HepG2 (cell line): ENCODE measurements around the gene HEATR5B. TPM values are rescaled to one million over a fixed set of nuclear protein-coding genes. Genes with fewer than 3 reads are reported as not detected.
A peak's percentile ranks its signal among the peaks of the same experiment; 100 is the strongest.

ENCODE experiments used
- DPF2 ChIP-seq: sonication (generic); formaldehyde crosslinking; IDR thresholded peaks from 2 replicates; pipeline ENCODE4 v1.4.0; 2020; ENCODE audit warnings: mild to moderate bottlenecking, low read depth, missing genetic modification reagents, borderline replicate concordance
- HNRNPL ChIP-seq: fragments of 200-400 bp; formaldehyde crosslinking; IDR thresholded peaks from 2 replicates; pipeline ENCODE4 v1.6.1; 2017; ENCODE audit warnings: mild to moderate bottlenecking, low read depth, low read length
- KAT8 ChIP-seq: IDR thresholded peaks from 2 replicates; pipeline ENCODE4 v1.6.1; 2016; ENCODE audit warnings: missing genetic modification reagents, missing compliant biosample characterization
- KLF16 ChIP-seq, 2 experiments: sonication (generic) in 1 of 2; formaldehyde crosslinking in 1 of 2; IDR thresholded peaks; 2 replicates each; pipeline versions ENCODE4 v1.6.1 to v1.8.0; 2016 to 2023; ENCODE audit warnings: missing genetic modification reagents in 2 of 2, missing compliant biosample characterization in 1 of 2
- MIER2 ChIP-seq: IDR thresholded peaks from 2 replicates; pipeline ENCODE4 v1.6.1; 2016; ENCODE audit warnings: missing biosample characterization, missing genetic modification reagents
- MTF1 ChIP-seq: sonication (generic); formaldehyde crosslinking; IDR thresholded peaks from 2 replicates; pipeline ENCODE4 v1.5.0; 2020; ENCODE audit warnings: missing genetic modification reagents
- PRPF4 ChIP-seq: fragments of 200-400 bp; formaldehyde crosslinking; IDR thresholded peaks from 2 replicates; pipeline ENCODE4 v1.6.1; 2016; ENCODE audit warnings: low read length, low read depth; ENCODE audit not compliant: poor library complexity, severe bottlenecking
- RARG ChIP-seq: sonication (generic); formaldehyde crosslinking; IDR thresholded peaks from 2 replicates; pipeline ENCODE4 v1.4.0; 2020; ENCODE audit warnings: low read depth, mild to moderate bottlenecking, missing genetic modification reagents
- SMAD9 ChIP-seq: sonication (generic); formaldehyde crosslinking; IDR thresholded peaks from 2 replicates; pipeline ENCODE4 v1.5.1; 2020; ENCODE audit warnings: mild to moderate bottlenecking, missing genetic modification reagents
- SNRNP70 ChIP-seq: fragments of 200-400 bp; formaldehyde crosslinking; IDR thresholded peaks from 2 replicates; pipeline ENCODE4 v1.6.1; 2017; ENCODE audit warnings: mild to moderate bottlenecking, low read depth, low read length, moderate library complexity
- SRY ChIP-seq: sonication (generic); formaldehyde crosslinking; IDR thresholded peaks from 2 replicates; pipeline ENCODE4 v1.8.0; 2022; ENCODE audit warnings: mild to moderate bottlenecking, missing genetic modification reagents
- XBP1 ChIP-seq: sonication (generic); formaldehyde crosslinking; IDR thresholded peaks from 2 replicates; pipeline ENCODE4 v1.5.0; 2020; ENCODE audit warnings: missing genetic modification reagents
- ZBTB46 ChIP-seq: sonication (generic); formaldehyde crosslinking; IDR thresholded peaks from 2 replicates; pipeline ENCODE4 v1.4.0; 2020; ENCODE audit warnings: mild to moderate bottlenecking, missing genetic modification reagents, borderline replicate concordance
- ZFP37 ChIP-seq: sonication (generic); formaldehyde crosslinking; IDR thresholded peaks from 2 replicates; pipeline ENCODE4 v1.4.0; 2020; ENCODE audit warnings: missing genetic modification reagents, borderline replicate concordance
- ZHX2 ChIP-seq, 2 experiments: sonication (generic) in 1 of 2; formaldehyde crosslinking in 1 of 2; IDR thresholded peaks; 2 replicates each; pipeline versions ENCODE4 v1.6.1 to v1.9.0; 2014 to 2022; ENCODE audit warnings: antibody characterized with exemption in 1 of 2, borderline replicate concordance in 1 of 2, inconsistent platforms in 1 of 2, low read depth in 1 of 2, missing genetic modification reagents in 1 of 2
- ZNF597 ChIP-seq: sonication (generic); formaldehyde crosslinking; IDR thresholded peaks from 2 replicates; pipeline ENCODE4 v1.5.0; 2020; ENCODE audit warnings: missing genetic modification reagents
- ZNF737 ChIP-seq: sonication (generic); formaldehyde crosslinking; IDR thresholded peaks from 2 replicates; pipeline ENCODE4 v1.5.0; 2020; ENCODE audit warnings: missing genetic modification reagents, mild to moderate bottlenecking, borderline replicate concordance
- ZSCAN12 ChIP-seq: sonication (generic); formaldehyde crosslinking; IDR thresholded peaks from 2 replicates; pipeline ENCODE4 v1.9.0; 2021; ENCODE audit warnings: mild to moderate bottlenecking, missing genetic modification reagents
- ZSCAN29 ChIP-seq: sonication (generic); formaldehyde crosslinking; conservative IDR thresholded peaks from 2 replicates; pipeline ENCODE4 v1.4.0; 2020; ENCODE audit warnings: mild to moderate bottlenecking, missing genetic modification reagents
- ZZZ3 ChIP-seq: sonication (generic); formaldehyde crosslinking; IDR thresholded peaks from 2 replicates; pipeline ENCODE4 v1.4.0; 2020; ENCODE audit warnings: missing genetic modification reagents, mild to moderate bottlenecking, borderline replicate concordance
- polyA plus RNA-seq, 8 experiments: library from polyadenylated mRNA; depleted of rRNA in 3 of 8; stranded (reverse) in 7 of 8; unstranded in 1 of 8; fragments of >200 nt; fragmentation: Illumina TruSeq in 4 of 8; extraction: Trizol in 4 of 8; gene quantifications; 2 replicates each; pipeline versions ENCODE4 v1.2.1 to v1.2.3, GENCODE V29; 2011 to 2016; ENCODE audit warnings: low read depth in 4 of 8, missing spikeins in 1 of 8, mixed read lengths in 1 of 8; ENCODE audit not compliant: insufficient read depth in 1 of 8
- total RNA-seq, 5 experiments: library from RNA; depleted of rRNA; stranded (reverse); fragments of >200 nt; fragmentation: Illumina TruSeq; extraction: Trizol; gene quantifications; 2 replicates each; pipeline ENCODE4 v1.2.3, GENCODE V29; 2016; ENCODE audit warnings: low read depth in 1 of 5

Gene HEATR5B
- total and polyA plus RNA-seq, 2 of the 13 experiments (the other 11 are each of a cell fraction or from before 2014, with no cell fraction given), result 12.7 to 16.3 TPM

- TF ChIP-seq ZHX2 (IDR thresholded peaks at IDR 0.05; ENCODE audit: low read depth) (no peak), ZHX2 (CRISPR knock-in tag; IDR thresholded peaks at IDR 0.05; ENCODE audit: borderline replicate concordance) (no peak), SRY (CRISPR knock-in tag) (peak; percentile 89; the same call in 1 of the 2 replicates), KLF16 (CRISPR knock-in tag; IDR thresholded peaks at IDR 0.05) (peak; percentile 33 to 79; a peak in 2 of 4 replicates), MTF1 (CRISPR knock-in tag) (peak; percentile 52; the same call in 1 of the 2 replicates), MIER2 (CRISPR knock-in tag) (no peak), ZZZ3 (0 out of 2 replicates have a peak, but pooled peaks have one; percentile 23), ZBTB46 (CRISPR knock-in tag) (no peak), KAT8 (peak; percentile 87), ZFP37 (CRISPR knock-in tag) (peak; percentile 91; the same call in 1 of the 2 replicates), RARG (CRISPR knock-in tag) (no peak), DPF2 (CRISPR knock-in tag) (no peak), PRPF4 (no peak), SMAD9 (CRISPR knock-in tag) (peak; percentile 93; the same call in 1 of the 2 replicates), HNRNPL (no peak), ZSCAN12 (CRISPR knock-in tag) (peak; percentile 36; the same call in 1 of the 2 replicates), ZNF597 (no peak), ZNF737 (CRISPR knock-in tag) (no peak), SNRNP70 (no peak), ZSCAN29 (no peak), XBP1 (CRISPR knock-in tag) (no peak)
Observed at GRCh38 chr2:37083873-37084794, at the start of gene HEATR5B, which contains the start of gene GPATCH11 (continued).
